Right kidney (tissue), 1 donor: ENCODE results near the gene TGFBR1.
"Not testable (repeated sequence)": the region's sequence is repeated elsewhere in the genome, so short reads cannot be mapped to it uniquely, and the experiment has no call there.

Source experiments
- DNase-seq: peaks from one replicate; pipeline ENCODE4 v3.0.0-alpha.2; 2016

Gene TGFBR1

GRCh38 chr9:99075246-99075912 is 29.5 kb upstream of the TGFBR1 start:
- no peak for DNase-seq

- DNase-seq: no peak
Observed at GRCh38 chr9:99076030-99076429, 28.9 kb upstream of the TGFBR1 start.

- no peak for DNase-seq
Observed at GRCh38 chr9:99076483-99077171, 28.3 kb upstream of the TGFBR1 start.

- DNase-seq: no peak
Observed at GRCh38 chr9:99078717-99079116, 26.2 kb upstream of the TGFBR1 start.

GRCh38 chr9:99079542-99079941 is 25.4 kb upstream of the TGFBR1 start:
- no peak for DNase-seq

- no peak for DNase-seq
Observed at GRCh38 chr9:99083051-99083450, 21.9 kb upstream of the TGFBR1 start.

- no peak for DNase-seq
Observed at GRCh38 chr9:99085949-99086948, 18.7 kb upstream of the TGFBR1 start.

- no peak for DNase-seq
Observed at GRCh38 chr9:99087462-99087861, 17.5 kb upstream of the TGFBR1 start.

GRCh38 chr9:99090336-99091130 is 14.4 kb upstream of the TGFBR1 start:
- DNase-seq: no peak

- no peak for DNase-seq
Observed at GRCh38 chr9:99092643-99093491, 12.0 kb upstream of the TGFBR1 start.

GRCh38 chr9:99093492-99093791 is 11.5 kb upstream of the TGFBR1 start:
- DNase-seq: no peak

- DNase-seq: no peak
Observed at GRCh38 chr9:99095565-99095964, 9.3 kb upstream of the TGFBR1 start.

- DNase-seq: no peak
Observed at GRCh38 chr9:99096409-99096808, 8.5 kb upstream of the TGFBR1 start.

- not testable (repeated sequence) for DNase-seq
Observed at GRCh38 chr9:99099806-99100585, 4.9 kb upstream of the TGFBR1 start.

- DNase-seq: no peak
Observed at GRCh38 chr9:99101271-99101670, 3.6 kb upstream of the TGFBR1 start.

- no peak for DNase-seq
Observed at GRCh38 chr9:99101812-99102211, 3.1 kb upstream of the TGFBR1 start.

- peak; percentile 28 for DNase-seq
Observed at GRCh38 chr9:99103054-99103895, 1.6 kb upstream of the TGFBR1 start.

GRCh38 chr9:99103901-99104458 is 933 bp upstream of the TGFBR1 start:
- no peak for DNase-seq
